ENCODE results near the gene RNF121.

The RNF121 gene

DNA sequence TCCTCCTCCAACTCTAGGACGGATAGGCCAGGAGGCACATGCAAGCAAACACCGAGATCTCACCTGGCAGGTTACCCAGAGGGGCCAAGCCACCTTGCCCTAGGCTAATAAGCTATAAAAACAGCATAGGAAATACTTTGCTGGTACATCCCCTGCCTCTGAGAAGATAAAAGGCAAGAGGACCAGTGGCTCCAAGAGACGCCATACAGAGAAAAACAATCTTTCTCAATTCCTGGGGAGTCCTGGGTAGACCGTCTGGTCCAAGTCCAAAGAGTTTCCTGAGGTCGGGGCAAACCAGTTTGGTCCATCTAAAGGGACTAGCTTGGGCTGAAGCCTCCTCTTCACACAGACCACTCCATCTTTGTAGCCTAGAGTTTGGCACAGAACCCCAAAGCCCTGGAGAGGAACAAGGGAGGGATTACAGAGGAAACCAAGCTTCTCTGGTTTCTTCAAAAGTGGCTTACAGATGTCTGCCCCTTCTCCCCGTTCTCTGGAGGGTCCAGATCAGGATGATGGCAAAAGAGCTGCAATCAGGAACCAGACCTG lies 111.1 kb downstream of the RNF121 start:
- no peak for FAIRE-seq

DNA sequence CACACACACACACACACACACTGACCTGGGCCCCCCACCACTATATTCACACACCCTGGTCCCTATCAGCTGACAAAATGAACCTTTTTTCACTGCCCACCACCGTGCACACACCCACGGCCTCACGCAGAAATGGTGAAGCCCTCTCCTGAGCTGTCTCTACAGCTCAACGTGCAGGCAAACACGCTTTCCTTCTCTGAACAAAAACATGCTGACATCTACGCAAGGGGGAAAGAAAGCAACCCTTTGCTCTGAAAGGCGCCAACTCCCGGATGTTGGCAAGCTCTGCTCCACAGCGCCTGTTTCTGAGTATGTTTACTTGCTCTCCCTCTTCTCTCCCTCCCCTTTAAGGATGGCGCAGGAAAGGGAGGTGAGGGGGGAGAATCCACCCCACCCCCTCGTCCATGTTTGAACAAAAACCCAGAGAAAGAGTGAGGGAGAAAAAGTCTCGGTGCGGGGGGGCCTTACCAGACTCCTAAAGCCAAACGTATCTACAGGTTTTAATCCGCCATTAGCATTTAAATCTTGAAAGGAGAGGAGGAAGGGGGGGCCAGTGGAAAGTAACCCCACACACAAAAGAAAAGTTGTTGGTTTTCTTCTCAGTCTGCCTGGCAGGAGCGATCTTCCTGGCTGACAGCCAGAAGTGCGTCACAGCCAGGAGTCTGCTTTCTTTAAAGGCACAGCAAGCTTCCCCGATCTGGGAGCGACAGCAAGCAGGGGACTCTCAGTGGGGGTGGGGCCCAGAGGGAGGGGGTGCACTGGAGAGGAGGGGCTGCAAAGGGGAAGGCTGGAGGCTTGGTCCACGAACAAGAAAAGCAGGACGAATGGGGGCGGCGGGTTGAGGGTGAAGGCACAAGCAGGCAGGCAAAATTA lies 111.9 kb downstream of the RNF121 start:
- no peak for FAIRE-seq

DNA sequence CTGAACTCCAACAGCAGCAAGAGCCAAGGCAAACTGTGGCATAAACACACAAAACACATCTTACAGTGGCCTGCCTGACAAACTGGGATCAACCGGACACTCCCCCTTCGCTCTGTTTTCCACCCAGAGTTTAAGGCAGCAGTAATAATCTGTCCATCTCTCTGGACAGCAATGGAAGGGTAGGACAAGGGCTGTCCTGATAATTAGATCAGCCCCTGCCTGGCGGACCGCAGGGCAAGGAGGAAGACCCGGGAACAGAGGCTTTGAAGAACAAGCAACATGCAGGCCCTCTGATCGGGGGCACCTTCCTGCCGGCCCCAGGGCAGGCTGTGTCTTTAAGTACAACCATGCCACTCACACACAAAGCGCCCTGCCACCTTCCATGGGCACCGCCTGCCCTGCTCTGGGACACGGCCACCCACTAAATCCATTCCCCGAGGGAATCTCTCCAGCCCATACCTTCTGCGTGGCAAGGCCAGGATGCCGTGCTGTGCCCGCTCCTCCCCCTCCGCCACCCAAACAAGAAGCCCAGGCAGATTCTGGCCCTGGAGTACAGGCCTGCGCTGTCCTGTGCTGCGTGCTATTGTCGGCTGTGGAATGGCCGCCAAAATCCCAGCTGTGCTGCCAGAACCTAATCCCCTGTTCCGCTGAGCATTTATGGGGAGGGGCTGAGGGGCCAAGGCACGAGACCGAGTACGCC lies 112.7 kb downstream of the RNF121 start:
- FAIRE-seq: no peak

DNA sequence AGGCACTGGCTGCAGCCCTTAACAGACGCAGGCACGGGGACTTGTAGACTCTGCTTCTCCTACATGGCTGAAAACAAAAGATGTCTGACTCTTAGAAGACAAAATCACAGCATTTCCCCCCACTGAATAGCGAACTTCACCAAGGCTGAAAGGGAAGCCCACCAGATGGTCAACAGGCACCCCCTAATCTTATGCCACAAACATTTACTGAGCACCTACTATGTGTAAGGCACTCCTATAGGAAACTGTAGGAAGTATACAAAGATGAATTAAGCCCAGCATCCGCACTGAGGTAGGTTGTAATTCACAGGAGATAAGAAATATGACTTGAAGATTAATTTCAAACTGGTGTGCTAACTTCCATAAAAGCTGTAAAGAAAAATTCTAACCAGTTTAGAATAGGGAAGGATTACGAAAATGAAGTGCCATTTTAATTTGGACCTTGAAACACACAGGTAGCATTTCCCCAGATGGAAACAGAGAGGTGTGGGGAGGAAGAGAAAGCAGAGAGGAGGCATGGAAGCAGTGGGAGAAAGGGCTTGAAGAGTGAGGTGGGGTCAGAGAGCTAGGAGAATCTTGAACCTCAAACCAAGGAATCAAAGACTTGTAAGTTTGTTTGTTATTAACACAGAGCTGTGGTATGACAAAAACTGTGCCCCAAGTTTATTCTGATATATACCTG lies 113.4 kb downstream of the RNF121 start:
- no peak for FAIRE-seq

DNA sequence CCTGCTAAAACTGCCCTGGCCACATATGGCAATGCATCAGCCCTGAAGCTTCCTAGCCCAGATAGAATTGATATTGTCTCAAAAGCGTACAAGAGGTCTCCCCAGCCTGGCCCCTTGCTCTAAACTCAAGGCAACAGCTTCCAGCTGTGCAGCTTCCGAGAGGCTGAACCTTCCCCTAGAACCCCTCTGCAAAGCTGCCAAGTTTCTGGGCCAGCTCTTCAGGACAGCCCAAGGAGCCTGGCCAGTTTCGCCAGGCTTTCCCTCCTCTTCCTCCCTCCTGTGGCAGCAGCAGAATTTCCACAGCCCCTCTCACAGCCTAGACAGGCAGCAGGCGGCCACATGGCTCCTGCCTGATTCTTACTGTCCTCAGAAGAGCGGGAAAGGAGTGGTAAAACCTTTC lies 117.0 kb downstream of the RNF121 start:
- no peak for FAIRE-seq
